ENCODE results near the gene CATSPER3.

CATSPER3 gene

DNA sequence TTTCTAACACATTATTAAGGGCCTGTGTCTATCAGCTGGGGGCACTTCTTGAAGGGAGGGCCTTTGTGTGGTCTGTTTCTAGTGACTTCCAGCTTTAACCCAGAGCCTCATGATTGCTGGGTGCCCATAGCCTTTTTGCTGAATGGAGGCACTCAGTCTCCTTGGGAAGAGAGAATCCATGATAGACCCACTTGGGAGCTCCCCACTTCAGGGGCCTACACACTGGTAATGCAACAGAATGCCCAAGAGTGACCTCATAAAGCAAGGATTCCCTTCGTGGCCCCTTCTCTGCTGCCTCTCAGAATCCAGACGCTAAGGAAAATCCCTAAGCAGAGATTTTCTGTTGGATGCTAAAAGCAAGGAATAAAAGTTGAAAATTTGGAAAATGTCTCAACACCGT lies at the start of gene CATSPER3:
TSS of gene CATSPER3 (plus strand) at position 301 of the 400 bp plus-strand sequence. CDS start at position 386, 85 bp downstream.
- no peak for DNase-seq (ENCODE audit: low read depth in 2 of 2)

DNA sequence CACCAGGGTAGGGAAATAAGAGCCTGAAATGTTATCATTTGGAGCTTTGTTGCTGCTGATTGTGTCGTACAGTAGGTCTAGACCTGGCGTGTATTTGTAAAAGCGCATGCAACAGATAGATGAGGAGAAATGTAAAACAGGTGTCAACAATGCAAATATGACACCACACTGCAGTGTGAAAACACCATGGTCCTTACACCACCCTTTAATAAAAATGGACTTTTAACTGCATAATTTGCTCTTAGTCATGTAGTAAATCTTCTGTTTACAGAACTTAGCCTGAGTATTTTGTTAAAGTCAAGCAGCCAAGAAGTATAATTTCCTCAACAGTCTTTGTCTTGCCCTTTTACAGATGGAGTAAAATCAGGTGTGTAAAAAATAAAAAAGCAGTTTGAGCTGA lies 48.8 kb upstream of the CATSPER3 start:
- DNase-seq (ENCODE audit: low read depth in 2 of 2) = no peak

- no peak for DNase-seq (ENCODE audit: low read depth in 2 of 2)
Observed at GRCh38 chr5:134920848-134921575, 46.7 kb upstream of the CATSPER3 start.

- DNase-seq (ENCODE audit: low read depth in 2 of 2) = no peak
Observed at GRCh38 chr5:134932508-134932907, 35.2 kb upstream of the CATSPER3 start.

GRCh38 chr5:134934202-134934601 lies 33.5 kb upstream of the CATSPER3 start:
- no peak for DNase-seq (ENCODE audit: low read depth in 2 of 2)

- DNase-seq (ENCODE audit: low read depth in 2 of 2) = no peak
Observed at GRCh38 chr5:134935711-134936602, 31.8 kb upstream of the CATSPER3 start.

DNA sequence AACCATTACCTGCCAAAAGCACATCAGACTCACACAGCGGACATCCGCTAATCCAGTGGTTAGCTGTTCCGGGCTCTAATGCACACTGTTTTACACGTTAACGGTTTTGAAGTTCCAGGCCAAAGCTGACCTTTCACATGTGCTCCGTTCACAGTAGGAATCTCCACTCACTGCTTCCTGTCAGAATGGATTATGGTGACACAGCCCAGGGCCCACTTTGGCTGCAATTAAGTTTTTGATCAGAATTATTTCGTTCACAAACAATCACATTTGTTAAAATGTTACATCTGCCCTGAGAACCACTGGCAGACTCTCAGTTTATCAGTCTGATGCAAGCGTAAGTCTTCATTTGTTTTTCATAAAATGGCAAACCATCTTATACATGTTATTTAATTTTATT lies 30.2 kb upstream of the CATSPER3 start:
- no peak for DNase-seq (ENCODE audit: low read depth in 2 of 2)

DNA sequence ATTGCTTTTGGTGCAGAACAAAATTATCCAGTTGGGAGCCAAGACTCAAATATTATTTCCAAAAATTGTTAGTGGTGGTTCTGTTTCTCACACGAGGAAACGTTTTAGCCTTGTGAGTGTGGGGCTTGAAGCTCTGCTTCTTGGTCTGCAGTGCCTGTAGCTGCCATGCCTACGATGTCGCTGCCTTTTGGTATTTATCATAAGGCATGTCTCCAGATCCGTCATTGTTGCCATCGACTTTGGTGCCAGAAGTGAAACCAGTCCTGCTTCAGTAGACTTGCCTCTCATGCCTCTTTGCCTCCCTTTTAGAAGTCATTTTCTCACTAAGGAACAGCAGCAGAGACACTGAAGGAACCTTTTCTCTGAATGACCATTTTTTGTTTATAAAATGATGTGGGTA lies 29.7 kb upstream of the CATSPER3 start:
- DNase-seq (ENCODE audit: low read depth in 2 of 2) = no peak

DNA sequence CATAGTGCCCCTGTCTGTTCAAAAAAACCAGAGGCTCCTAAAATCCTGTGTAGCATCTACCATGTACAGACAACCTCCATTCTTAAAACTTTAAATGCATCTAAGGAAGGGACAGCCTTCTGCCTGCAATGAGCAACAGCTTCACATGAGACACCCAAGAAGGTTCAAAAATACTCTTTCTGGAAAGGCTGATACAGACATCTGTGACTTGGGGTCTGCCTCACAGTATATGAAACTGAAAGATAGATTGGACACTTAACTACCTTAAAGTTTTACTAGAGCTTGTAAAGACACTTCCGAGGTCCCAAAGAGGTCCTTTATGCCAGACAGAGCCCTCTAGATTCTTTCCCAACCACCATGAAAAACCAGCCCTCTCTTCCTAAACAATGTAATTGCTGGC lies 28.2 kb upstream of the CATSPER3 start:
- no peak for DNase-seq (ENCODE audit: low read depth in 2 of 2)

DNA sequence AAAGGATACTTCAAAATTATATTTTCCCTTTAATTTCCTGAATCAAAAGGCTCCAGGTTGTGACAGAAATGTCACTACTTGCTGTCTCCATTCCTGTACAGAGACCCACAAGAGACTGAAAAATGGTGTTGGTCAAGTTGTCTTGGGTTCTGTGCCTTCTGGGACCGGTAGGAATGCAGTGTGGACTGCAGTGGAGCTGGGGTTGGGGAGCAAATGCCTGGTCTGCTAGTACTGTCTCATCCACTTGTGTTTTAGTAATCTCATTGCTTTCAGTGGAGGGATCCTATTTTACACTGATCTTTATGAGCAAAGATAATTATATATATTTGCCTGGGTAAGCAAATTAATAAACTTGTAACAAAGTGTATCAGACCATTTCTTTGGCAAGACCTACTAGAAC lies 24.2 kb upstream of the CATSPER3 start:
- no peak for DNase-seq (ENCODE audit: low read depth in 2 of 2)

DNA sequence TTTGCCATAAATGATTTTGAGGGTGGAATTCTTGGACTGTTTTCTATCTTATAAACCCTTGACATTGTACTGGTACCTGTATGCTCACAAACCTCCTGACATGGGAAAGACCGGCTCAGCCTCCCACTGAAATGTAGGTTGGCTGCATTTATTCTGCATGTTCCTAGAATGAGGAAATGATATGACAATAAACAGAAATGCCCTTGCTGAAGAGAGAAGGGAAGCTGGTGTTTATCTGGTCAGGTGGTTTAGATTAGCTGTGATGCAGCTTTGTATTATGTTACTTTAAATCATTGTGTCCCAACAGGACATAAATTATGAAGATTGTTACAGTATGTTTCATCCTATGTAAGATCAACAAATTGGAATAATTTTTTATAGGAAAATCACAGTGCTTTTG lies 23.1 kb upstream of the CATSPER3 start:
- no peak for DNase-seq (ENCODE audit: low read depth in 2 of 2)

GRCh38 chr5:134945041-134945440 lies 22.7 kb upstream of the CATSPER3 start:
- DNase-seq (ENCODE audit: low read depth in 2 of 2) = no peak

GRCh38 chr5:134948911-134949310 lies 18.8 kb upstream of the CATSPER3 start:
- DNase-seq (ENCODE audit: low read depth in 2 of 2) = no peak

- no peak for DNase-seq (ENCODE audit: low read depth in 2 of 2)
Observed at GRCh38 chr5:134949316-134949715, 18.4 kb upstream of the CATSPER3 start.

GRCh38 chr5:134957920-134958608 lies 9.6 kb upstream of the CATSPER3 start:
- DNase-seq (ENCODE audit: low read depth in 2 of 2) = no peak

DNA sequence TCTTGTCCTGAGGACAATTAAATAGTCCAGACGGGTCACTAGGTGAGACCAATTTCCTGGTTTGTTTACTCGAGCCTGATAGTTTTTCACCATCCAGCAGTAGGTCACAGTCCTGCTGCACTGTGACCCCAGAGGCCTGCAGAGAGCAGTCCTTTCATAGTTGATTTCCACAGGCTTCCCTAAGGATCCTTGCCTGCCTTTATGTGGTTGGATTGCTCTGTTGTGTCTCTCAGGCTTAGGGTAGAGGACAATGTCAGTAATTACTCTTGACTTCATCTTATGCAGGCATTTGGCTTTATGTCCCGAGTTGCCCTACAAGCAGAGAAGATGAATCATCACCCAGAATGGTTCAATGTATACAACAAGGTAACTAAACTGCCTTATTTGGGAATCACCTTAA lies 9.0 kb upstream of the CATSPER3 start:
- DNase-seq (ENCODE audit: low read depth in 2 of 2) = no peak

DNA sequence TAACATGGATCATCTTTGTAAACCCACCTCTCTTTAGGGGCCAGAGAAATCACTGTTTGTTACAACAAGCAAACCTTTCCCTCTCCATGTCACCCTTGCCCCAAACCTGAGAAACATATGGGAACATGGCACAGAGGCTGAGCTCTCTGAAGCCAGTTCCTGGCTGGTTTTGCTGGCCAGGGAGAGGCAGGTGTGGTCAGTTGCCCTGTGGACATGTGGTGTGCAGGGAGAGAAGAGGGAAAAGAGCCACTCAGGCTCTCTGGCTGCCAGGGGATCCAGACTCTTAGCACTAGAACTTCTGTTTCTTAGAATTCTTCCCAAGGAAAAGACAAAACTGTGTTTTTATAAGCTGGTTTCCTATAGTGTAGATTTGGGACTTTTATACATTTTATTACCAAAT lies 4.6 kb upstream of the CATSPER3 start:
- DNase-seq (ENCODE audit: low read depth in 2 of 2) = no peak

DNA sequence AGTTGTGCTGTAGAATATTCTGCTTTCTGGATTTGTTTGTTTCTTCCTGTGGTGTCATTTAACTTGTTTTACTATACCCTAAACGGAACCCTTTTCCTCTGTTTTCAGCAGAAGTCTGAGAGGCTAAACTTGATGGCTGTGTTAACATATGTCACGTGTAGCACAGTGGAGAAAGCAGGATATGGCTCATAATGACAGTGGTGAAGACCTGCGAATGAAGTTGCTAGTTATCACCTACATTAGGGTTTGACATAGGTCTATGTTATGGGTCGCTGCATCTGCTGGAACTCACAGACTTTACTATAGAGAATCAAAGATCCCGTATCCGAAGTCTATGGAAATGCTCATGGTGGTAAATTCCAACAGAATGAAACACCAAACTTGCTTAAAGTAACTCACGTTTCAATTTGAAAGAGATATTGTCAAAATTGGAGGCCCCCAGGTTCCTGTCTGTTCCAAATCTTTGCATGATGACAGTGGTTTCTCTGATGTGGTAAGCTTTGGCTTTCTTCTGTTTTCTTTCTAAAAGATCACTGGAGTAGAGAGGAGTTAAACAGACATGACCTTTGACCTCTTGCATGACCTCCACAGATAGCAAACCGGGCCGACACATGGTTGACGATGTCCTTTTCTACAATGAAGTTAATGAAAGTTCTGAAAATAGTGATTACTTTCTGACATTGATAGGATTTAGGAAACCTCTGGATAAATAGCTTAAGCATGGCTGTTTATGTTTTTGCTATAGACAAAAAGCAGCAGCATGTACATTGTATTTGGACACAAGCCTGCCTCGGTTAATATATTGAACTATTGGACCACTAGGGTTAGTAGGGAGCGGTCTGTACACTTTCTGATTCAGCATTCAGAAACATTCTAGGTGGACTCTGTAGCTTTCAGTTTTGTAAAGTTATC lies 3.1 kb upstream of the CATSPER3 start:
- no peak for DNase-seq (ENCODE audit: low read depth in 2 of 2)

DNA sequence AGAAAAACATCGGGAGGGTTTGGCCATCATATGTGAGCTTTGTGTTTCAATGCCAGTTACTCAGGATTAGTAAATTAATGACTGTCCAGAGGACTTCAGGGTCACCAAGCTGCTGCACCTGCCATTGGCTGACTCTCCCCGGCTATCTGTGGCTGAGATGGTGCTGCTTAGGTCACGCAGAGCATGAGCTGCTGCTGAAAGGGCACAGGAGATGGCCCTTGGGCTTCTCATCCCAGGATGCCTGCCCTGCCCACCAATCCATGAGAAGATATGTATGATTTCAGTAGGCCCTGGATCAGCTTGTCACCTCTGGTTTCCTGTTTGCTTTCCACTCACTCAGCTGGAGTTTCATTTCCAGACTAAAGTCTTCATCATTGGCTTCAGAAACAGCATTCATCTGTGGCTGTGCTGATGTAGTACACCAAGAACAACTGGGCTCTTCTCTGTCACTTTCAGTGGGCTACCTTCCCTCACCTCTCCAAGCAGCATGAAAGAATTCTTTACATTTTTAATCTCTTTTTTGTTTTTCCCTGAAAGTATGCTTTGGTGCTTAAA lies 2.4 kb upstream of the CATSPER3 start:
- DNase-seq (ENCODE audit: low read depth in 2 of 2) = no peak

DNA sequence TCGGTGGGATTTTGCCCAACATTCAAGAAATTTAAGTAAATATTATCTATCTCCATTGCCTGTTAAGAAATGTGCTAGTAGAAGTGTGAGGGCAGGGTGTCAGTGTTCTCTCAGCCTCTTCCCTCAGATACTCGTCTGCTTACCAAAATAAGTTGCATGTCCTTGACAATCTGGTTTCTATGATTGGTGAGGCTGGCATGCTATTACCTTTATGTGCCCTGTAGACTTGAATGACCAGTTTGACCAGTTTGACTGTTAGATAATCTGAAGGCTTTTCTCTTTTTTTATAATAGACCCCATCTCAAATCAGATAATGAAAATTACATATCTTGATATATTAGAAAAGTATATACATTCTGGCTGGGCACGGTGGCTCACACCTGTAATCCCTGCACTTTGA lies 348 bp downstream of the CATSPER3 start:
- DNase-seq (ENCODE audit: low read depth in 2 of 2) = no peak

DNA sequence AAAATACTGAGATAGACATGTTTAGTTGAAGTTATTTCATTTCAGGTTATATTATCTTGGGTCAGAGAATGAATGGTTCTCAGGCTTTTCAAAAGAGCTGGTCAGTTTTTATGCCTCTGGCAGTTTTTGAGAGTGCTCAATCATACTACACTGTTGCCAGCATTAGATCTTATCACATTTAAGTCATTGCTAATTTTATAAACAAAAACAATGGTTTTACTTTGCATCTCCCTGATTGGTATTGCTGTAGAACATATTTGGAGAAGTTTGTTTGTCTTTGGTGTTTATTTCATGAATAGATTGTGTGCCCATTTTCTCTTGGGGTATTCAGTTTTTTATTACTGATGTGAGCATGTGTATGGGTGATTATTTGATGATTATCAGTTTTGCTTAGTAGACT lies 1.5 kb downstream of the CATSPER3 start:
- DNase-seq (ENCODE audit: low read depth in 2 of 2) = no peak
